H1 (cell line): Measurements from ENCODE around the gene SLC17A1. TPM values are rescaled to one million over a fixed set of nuclear protein-coding genes. Genes with fewer than 3 reads are reported as not detected.

Experiments
- CBX5 ChIP-seq: fragments of 300-800, 300-1000 bp; sonication (generic); IDR thresholded peaks from 2 replicates; pipeline ENCODE4 v1.7.1; 2016; ENCODE audit warnings: antibody characterized with exemption, low read length, low read depth
- HDAC2 ChIP-seq, 2 experiments: fragments of 300-600 bp in 1 of 2; sonication (generic) in 1 of 2; IDR thresholded peaks; 2 replicates each; pipeline ENCODE4 v1.6.1; 2011 to 2012; ENCODE audit warnings: low read depth in 2 of 2, low read length in 2 of 2, mild to moderate bottlenecking in 2 of 2, moderate library complexity in 2 of 2, borderline replicate concordance in 1 of 2, inconsistent platforms in 1 of 2
- POLR2AphosphoS5 ChIP-seq: IDR thresholded peaks from 2 replicates; pipeline ENCODE4 v1.6.1; 2011; ENCODE audit warnings: low read depth, low read length
- USF2 ChIP-seq: IDR thresholded peaks from 2 replicates; pipeline ENCODE4 v1.6.1; 2011; ENCODE audit warnings: low read length, improper control_type of control experiment
- polyA plus RNA-seq, 7 experiments: library from polyadenylated mRNA; depleted of rRNA in 3 of 7; stranded (reverse) in 5 of 7; unstranded in 2 of 7; fragments of >200 nt in 5 of 7; fragments of 200-250 nt in 2 of 7; gene quantifications; 1 replicate in 5 of 7; 2 replicates in 1 of 7; 4 replicates in 1 of 7; pipeline versions ENCODE4 v1.2.1 to v1.2.3, GENCODE V29; 2011 to 2013; ENCODE audit warnings: missing spikeins in 2 of 7, mixed read lengths in 2 of 7
- total RNA-seq: library from RNA; stranded (reverse); fragmentation: NEBNext Ultra II Directional; extraction: Animal tissue kit (Norgen Biotek cat#: 25700); gene quantifications from 2 replicates; pipeline ENCODE4 v1.2.1, GENCODE V29; 2021
- TF ChIP-seq, protein P1 (sequence below), 3 experiments: IDR thresholded peaks; 1 replicate in 2 of 3; 2 replicates in 1 of 3; pipeline versions ENCODE4 v1.5.1 to v1.6.1; 2011; ENCODE audit warnings: low read length in 3 of 3, mild to moderate bottlenecking in 3 of 3, inconsistent platforms in 2 of 3, low read depth in 1 of 3, moderate library complexity in 1 of 3; ENCODE audit not compliant: insufficient read depth in 1 of 3; ENCODE audit errors: control extremely low read depth in 1 of 3

The SLC17A1 gene
- total and polyA plus RNA-seq, 2 of the 8 experiments (the other 6 are each of a cell fraction or from before 2014, with no cell fraction given), result not detected

DNA sequence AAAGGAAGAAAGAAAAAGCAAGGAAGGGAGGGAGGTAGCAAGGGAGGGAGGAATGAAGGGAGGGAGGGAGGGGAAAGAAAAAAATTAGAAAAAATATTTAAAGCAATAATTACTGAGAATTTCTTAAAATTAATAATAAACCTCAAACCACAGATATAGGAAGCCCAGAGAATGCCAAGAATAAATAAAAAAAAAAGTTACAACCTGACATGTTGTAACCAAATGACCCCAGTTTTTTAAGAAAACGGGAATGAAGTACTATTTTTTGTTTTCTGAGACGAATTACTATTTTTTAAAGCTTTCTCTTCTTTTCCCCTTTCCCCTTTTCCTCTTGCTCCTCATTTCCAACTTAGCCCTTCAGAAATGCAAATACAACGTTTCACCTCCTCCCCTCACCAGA, 16.7 kb downstream of the SLC17A1 start (continued):
- TF ChIP-seq, protein P1, sequence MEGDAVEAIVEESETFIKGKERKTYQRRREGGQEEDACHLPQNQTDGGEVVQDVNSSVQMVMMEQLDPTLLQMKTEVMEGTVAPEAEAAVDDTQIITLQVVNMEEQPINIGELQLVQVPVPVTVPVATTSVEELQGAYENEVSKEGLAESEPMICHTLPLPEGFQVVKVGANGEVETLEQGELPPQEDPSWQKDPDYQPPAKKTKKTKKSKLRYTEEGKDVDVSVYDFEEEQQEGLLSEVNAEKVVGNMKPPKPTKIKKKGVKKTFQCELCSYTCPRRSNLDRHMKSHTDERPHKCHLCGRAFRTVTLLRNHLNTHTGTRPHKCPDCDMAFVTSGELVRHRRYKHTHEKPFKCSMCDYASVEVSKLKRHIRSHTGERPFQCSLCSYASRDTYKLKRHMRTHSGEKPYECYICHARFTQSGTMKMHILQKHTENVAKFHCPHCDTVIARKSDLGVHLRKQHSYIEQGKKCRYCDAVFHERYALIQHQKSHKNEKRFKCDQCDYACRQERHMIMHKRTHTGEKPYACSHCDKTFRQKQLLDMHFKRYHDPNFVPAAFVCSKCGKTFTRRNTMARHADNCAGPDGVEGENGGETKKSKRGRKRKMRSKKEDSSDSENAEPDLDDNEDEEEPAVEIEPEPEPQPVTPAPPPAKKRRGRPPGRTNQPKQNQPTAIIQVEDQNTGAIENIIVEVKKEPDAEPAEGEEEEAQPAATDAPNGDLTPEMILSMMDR (IDR thresholded peaks at IDR 0.05; ENCODE audit: control extremely low read depth in 1 of 3, insufficient read depth in 1 of 3, low read depth in 1 of 3, low read length in 3 of 3), result no peak
- no peak for TF ChIP-seq HDAC2 (IDR thresholded peaks at IDR 0.05; ENCODE audit: borderline replicate concordance in 1 of 2, low read depth in 2 of 2, low read length in 2 of 2)
- no peak for TF ChIP-seq CBX5
- TF ChIP-seq POLR2AphosphoS5, result no peak
- no peak for TF ChIP-seq USF2
